GM12878 (cell line): ENCODE data around the gene RASL12.

Experiments
- EZH2 ChIP-seq: IDR thresholded peaks from 2 replicates; pipeline ENCODE4 v1.6.1; 2012; ENCODE audit warnings: low read depth, mild to moderate bottlenecking, control low read depth, inconsistent platforms, low read length, borderline replicate concordance; ENCODE audit not compliant: control insufficient read depth
- JUND ChIP-seq: IDR thresholded peaks from 2 replicates; pipeline ENCODE4 v1.6.1; 2012; ENCODE audit warnings: low read depth, mild to moderate bottlenecking, low read length, improper control_type of control experiment, moderate library complexity
- MEF2A ChIP-seq: IDR thresholded peaks from 2 replicates; pipeline ENCODE4 v1.6.1; 2011; ENCODE audit warnings: low read depth, mild to moderate bottlenecking, low read length, moderate library complexity; ENCODE audit not compliant: insufficient read depth
- NFXL1 ChIP-seq: fragments of 450-650 bp; IDR thresholded peaks from 2 replicates; pipeline ENCODE4 v1.6.1; 2017; ENCODE audit warnings: antibody characterized with exemption, mild to moderate bottlenecking, borderline replicate concordance
- PAX5 ChIP-seq: IDR thresholded peaks from 2 replicates; pipeline ENCODE4 v1.6.1; 2011; ENCODE audit warnings: low read depth, low read length, borderline replicate concordance
- PAX8 ChIP-seq: fragments of 450-650 bp; IDR thresholded peaks from 2 replicates; pipeline ENCODE4 v1.6.1; 2017; ENCODE audit warnings: mild to moderate bottlenecking, moderate library complexity
- POLR2A ChIP-seq: IDR thresholded peaks from 2 replicates; pipeline ENCODE4 v1.6.1; 2011; ENCODE audit warnings: low read depth, mild to moderate bottlenecking, low read length
- POLR2AphosphoS2 ChIP-seq: IDR thresholded peaks from 2 replicates; pipeline ENCODE4 v1.6.1; 2011; ENCODE audit warnings: low read depth, mild to moderate bottlenecking, low read length, improper control_type of control experiment, moderate library complexity
- SIN3A ChIP-seq: IDR thresholded peaks from 2 replicates; pipeline ENCODE4 v1.6.1; 2012; ENCODE audit warnings: low read depth, low read length, improper control_type of control experiment
- SPI1 ChIP-seq: IDR thresholded peaks from 2 replicates; pipeline ENCODE4 v1.6.1; 2011; ENCODE audit warnings: low read depth, mild to moderate bottlenecking, low read length, moderate library complexity, borderline replicate concordance; ENCODE audit not compliant: insufficient read depth
- TF ChIP-seq, protein P1 (sequence below): fragments of 450-650 bp; IDR thresholded peaks from 2 replicates; pipeline ENCODE4 v1.6.1; 2017; ENCODE audit warnings: low read depth, mild to moderate bottlenecking, moderate library complexity
- TF ChIP-seq, protein P2 (sequence below), 3 experiments: IDR thresholded peaks in 2 of 3; conservative IDR thresholded peaks in 1 of 3; 2 replicates each; pipeline ENCODE4 v1.5.1; 2011; ENCODE audit warnings: low read depth in 3 of 3, low read length in 3 of 3, mild to moderate bottlenecking in 3 of 3, control low read depth in 2 of 3, moderate library complexity in 2 of 3, inconsistent platforms in 1 of 3, mixed read lengths in 1 of 3; ENCODE audit not compliant: control insufficient read depth in 2 of 3, insufficient read depth in 1 of 3; ENCODE audit errors: extremely low read depth in 1 of 3

DNA sequence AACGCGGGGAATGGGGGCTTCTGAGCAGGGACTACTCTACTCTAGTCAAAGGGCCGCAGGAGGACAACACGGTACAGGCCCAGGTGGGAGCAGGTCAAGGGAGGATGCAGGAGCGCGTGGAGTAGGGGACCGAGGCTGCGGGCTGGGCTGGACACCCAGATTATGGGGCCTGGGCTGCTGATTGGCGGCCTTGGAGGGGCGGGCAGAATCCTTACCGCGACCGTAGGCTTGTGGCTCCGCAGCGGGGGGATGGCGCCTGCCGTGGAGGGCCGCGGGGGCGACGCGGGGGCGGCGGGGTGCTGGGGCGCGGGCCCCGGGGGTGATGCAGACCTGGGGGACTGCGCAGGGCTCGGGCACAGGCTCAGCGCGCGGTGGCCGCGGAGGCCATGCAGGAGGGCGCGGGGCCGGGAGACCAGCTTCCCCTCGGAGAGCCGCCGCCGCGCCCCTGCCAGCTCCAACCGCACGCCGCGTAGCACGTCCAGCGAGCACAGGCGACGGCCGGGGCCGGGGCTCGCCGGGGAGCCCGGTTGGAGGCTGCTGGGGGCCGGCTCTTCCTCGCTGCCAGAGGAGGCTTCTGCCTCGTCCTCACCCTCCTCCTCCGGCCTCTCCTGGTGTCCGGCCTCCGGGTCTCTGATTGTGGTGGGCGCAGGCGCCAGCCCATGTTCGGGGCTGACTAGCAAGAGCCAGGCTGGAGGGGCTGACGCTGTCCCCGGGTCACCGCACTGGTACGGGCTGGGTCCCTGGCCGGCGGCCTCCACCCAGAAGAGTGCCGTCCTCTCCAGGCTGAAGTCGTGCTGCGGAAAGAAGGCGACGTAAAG is 34.3 kb upstream of the RASL12 start:
- TF ChIP-seq POLR2AphosphoS2: no peak
- TF ChIP-seq PAX5: no peak
- TF ChIP-seq, protein P1, sequence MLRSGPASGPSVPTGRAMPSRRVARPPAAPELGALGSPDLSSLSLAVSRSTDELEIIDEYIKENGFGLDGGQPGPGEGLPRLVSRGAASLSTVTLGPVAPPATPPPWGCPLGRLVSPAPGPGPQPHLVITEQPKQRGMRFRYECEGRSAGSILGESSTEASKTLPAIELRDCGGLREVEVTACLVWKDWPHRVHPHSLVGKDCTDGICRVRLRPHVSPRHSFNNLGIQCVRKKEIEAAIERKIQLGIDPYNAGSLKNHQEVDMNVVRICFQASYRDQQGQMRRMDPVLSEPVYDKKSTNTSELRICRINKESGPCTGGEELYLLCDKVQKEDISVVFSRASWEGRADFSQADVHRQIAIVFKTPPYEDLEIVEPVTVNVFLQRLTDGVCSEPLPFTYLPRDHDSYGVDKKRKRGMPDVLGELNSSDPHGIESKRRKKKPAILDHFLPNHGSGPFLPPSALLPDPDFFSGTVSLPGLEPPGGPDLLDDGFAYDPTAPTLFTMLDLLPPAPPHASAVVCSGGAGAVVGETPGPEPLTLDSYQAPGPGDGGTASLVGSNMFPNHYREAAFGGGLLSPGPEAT: no peak
- no peak for TF ChIP-seq POLR2A
- no peak for TF ChIP-seq PAX8
- no peak for TF ChIP-seq EZH2
- TF ChIP-seq, protein P2, sequence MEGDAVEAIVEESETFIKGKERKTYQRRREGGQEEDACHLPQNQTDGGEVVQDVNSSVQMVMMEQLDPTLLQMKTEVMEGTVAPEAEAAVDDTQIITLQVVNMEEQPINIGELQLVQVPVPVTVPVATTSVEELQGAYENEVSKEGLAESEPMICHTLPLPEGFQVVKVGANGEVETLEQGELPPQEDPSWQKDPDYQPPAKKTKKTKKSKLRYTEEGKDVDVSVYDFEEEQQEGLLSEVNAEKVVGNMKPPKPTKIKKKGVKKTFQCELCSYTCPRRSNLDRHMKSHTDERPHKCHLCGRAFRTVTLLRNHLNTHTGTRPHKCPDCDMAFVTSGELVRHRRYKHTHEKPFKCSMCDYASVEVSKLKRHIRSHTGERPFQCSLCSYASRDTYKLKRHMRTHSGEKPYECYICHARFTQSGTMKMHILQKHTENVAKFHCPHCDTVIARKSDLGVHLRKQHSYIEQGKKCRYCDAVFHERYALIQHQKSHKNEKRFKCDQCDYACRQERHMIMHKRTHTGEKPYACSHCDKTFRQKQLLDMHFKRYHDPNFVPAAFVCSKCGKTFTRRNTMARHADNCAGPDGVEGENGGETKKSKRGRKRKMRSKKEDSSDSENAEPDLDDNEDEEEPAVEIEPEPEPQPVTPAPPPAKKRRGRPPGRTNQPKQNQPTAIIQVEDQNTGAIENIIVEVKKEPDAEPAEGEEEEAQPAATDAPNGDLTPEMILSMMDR (IDR thresholded peaks at IDR 0.05 in 2 of 3, conservative IDR thresholded peaks at IDR 0.05 in 1 of 3; ENCODE audit: control insufficient read depth in 2 of 3, extremely low read depth in 1 of 3, insufficient read depth in 1 of 3, low read depth in 3 of 3, low read length in 3 of 3): no peak
- TF ChIP-seq NFXL1: no peak
- no peak for TF ChIP-seq SPI1
- no peak for TF ChIP-seq MEF2A
- no peak for TF ChIP-seq JUND
- no peak for TF ChIP-seq SIN3A
